NCI-H524 treated with DMSO at 0.1 percent for 48 hours (cell line): ENCODE results near the gene GRK2.

Source experiments
- DNase-seq: peaks from one replicate; lab custom pipeline; 2025; lab: John Stamatoyannopoulos, UW

GRK2 gene

GRCh38 chr11:67254798-67255197, 11.5 kb upstream of the GRK2 start:
- DNase-seq: no peak

- no peak for DNase-seq
Observed at GRCh38 chr11:67255353-67255752, 10.9 kb upstream of the GRK2 start.

DNA sequence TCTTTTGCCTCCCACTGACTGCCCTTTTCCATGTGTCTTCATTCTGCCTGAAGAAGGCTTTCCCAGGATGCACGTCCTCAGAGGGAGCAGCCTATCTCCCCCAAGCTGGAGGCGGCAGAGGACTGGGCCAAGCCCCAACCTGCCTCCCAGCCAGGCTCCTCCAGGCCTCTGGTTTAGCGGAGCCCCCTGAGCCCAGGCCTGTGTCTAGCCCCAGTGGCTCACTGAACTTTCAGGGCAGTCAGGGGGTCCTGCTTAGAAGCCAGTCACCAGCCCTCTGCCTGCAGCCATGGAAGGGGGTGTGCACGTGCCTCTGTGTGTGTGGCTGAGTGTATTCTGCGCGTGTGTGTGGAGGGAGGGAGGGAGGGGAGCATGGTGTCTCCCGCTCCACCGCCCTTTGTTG, 10.4 kb upstream of the GRK2 start:
- no peak for DNase-seq

- DNase-seq: no peak
Observed at GRCh38 chr11:67256477-67257135, 9.7 kb upstream of the GRK2 start.

GRCh38 chr11:67260406-67260805, 5.9 kb upstream of the GRK2 start:
- DNase-seq: no peak

- DNase-seq: peak; percentile 9
Observed at GRCh38 chr11:67260885-67261639, 5.2 kb upstream of the GRK2 start.

DNA sequence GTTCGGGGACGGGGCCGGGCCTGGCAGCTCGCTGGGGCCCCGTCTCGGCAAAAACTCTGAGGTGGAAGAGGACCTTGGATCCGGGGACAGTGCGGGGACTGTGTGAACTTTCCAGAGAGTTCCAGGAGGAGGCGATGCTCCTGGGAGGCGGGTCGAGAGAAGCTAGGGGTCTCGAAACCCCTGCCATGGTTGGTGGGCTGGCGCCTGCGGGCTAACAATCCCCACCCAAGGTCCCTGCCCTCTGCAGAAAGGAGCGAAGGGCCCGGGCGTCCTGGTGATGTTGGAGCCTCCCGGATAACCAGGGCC, 4.7 kb upstream of the GRK2 start:
- no peak for DNase-seq

- no peak for DNase-seq
Observed at GRCh38 chr11:67261946-67262681, 4.2 kb upstream of the GRK2 start.

GRCh38 chr11:67262731-67263675, 3.3 kb upstream of the GRK2 start:
- DNase-seq: peak; percentile 25

DNA sequence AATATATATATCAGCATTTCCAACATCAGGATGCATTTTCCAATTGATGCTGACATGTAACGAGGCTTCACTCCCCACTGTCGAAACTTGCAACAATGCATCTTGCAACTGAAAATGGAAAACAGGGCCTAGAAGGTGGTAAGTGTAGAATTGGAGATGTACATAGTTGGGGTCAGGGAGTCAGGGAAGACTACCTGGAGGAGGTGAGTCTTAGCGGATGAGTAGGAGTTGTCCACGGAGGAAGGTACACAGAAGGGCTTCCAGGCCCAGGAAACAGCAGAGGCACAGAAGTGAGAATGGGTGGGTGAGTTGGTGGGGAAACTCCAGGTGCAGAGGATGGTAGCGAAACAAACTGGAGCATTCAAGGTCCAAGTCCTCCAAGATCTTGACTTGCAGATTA, 2.0 kb upstream of the GRK2 start:
- DNase-seq: no peak

DNA sequence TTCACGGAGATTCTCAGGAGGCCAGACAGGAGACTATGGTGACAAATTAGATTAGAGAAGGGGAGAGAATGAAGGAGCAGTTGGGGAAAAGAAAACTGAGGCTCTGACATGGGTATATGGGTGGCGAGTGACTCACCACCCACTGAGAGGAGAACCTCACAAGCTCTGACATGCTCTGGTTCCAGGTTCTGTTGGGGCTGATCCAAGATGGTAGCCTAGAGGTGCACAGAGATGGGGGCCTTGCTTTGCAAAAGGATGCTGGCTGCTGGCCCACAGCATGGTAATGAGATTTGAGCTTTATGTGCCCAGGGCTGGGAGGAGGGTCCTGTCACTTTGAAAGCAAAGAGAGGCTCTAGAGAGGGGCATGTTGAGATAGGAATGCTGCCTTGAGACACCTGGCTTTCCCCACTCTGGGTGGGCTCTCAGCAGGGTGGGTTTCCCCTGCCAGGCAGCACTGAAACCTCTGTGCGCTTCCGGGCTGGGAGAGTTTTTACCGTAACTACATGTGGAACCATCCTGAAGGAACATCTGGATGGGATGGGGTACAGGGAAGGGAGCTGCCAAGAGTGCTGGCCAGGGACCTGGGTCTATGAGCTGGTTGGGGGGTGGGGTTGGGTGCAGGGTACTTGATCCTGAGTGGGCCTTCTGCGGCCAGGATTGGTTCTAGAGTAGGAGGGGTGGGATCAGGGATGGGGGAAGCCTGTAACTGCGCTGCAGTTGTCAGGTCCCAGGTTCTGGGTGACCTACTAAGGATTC, 1.2 kb upstream of the GRK2 start:
- no peak for DNase-seq

- no peak for DNase-seq
Observed at GRCh38 chr11:67265633-67266448, 432 bp upstream of the GRK2 start.

GRCh38 chr11:67267188-67268080, 1.2 kb downstream of the GRK2 start:
- no peak for DNase-seq

- no peak for DNase-seq
Observed at GRCh38 chr11:67268081-67268961, 2.0 kb downstream of the GRK2 start.

DNA sequence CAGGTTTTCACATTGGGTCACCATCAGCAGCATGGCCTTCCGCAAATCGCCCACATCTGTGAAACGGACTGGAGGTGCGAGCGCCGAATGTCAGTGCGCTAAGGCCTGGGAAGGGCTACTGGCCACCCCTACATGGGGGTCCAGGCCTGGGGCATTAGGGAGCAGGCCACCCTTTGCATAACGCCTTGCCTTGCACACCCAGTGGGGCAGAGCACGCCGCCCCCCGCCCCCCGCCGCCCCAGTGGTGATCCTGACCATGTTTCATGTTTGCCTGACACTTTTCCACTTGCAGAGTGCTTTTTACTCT, 2.6 kb downstream of the GRK2 start:
- no peak for DNase-seq

DNA sequence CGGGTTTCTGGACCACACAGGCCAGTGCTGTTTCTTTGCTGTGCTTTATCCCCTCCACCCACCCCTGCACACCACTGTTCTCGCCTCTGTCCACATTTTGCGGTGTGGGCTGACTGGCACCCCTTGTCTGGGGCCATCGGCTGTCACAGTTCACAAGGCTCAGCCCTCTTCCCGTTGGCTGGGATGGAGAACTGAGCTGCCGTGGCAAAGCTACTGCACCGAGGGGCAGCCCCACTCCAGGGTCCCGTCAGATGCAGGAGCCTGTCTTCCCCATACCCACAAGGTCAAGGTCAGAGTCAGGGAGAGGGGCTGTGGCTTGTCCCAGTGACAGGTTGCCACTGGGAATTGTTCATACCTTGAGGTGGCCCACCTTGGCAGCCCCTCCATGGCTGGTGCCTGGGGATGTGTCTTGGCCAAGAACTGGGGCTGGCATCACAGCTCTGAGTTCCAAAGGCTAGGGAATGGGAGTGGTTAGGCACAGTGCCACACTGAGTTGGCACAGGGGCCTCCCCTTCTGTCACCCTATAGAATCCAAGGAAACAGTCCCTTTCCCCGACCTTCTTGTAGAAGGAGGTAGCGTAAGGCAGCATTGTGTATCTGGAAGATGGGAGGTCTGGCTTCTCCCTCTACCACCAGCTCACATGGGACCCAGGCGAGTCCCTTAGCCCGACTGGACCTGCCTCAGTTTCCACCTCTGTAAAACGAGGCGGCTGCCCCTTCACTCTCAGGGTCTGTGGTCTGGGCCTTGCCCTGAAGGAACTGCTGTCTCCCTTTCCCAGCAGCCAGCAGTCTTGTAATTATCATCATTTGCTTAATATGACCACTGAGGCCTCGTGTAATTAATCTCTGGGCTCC, 3.4 kb downstream of the GRK2 start:
- no peak for DNase-seq
